ENCODE results near the gene FOXC2.

GRCh38 chr16:86519007-86519648 lies 47.5 kb upstream of the FOXC2 start:
- TF ChIP-seq CTCF (IDR thresholded peaks at IDR 0.05) (no peak), POLR2A (IDR thresholded peaks at IDR 0.05) (no peak)

Data from esophagus squamous epithelium (tissue), 4 donors.